Tibial artery (tissue), 4 donors: Measurements from ENCODE around the gene LRRC56.

Experiments used
- DNase-seq, 2 donors: peaks; one replicate each; pipeline ENCODE4 v3.0.0-alpha.2; 2019
- H3K27ac ChIP-seq, 2 donors: fragments of 200-600 bp; sonication (generic) in 1 of 2; 1 replicate in 1 of 2; 2 replicates in 1 of 2; pipeline ENCODE4 v1.5.1; 2018 to 2019; ENCODE audit warnings: mild to moderate bottlenecking in 1 of 2
- H3K27me3 ChIP-seq, 2 donors: fragments of 200-600 bp; sonication (generic) in 1 of 2; one replicate each; pipeline versions ENCODE4 v1.5.1 to v1.6.0; 2016 to 2019
- H3K36me3 ChIP-seq, 3 donors: fragments of 200-600 bp; sonication (generic) in 2 of 3; one replicate each; pipeline ENCODE4 v1.5.1; 2016 to 2019; ENCODE audit warnings: mild to moderate bottlenecking in 2 of 3
- H3K4me1 ChIP-seq, 4 donors: fragments of 200-600 bp; sonication (generic) in 2 of 4; 1 replicate in 3 of 4; 2 replicates in 1 of 4; pipeline ENCODE4 v1.5.1; 2016 to 2019
- H3K4me3 ChIP-seq, 2 donors: fragments of 200-600 bp; sonication (generic) in 1 of 2; 1 replicate in 1 of 2; 2 replicates in 1 of 2; pipeline ENCODE4 v1.5.1; 2018 to 2019; ENCODE audit warnings: mild to moderate bottlenecking in 2 of 2
- H3K9me3 ChIP-seq, 3 donors: fragments of 200-600 bp; sonication (generic) in 1 of 3; one replicate each; pipeline ENCODE4 v1.5.1; 2016 to 2019
- intact Hi-C: fragments of 100-400 bp; cut with DNase I; formaldehyde crosslinking; loops from one replicate; pipeline ENCODE4 v1.15.0; 2023; ENCODE audit warnings: low total_unique reads
- TF ChIP-seq, protein P1 (sequence below), 2 experiments: fragments of 200-600 bp in 1 of 2; fragments of 450-650 bp in 1 of 2; IDR thresholded peaks; one replicate each; pipeline ENCODE4 v1.5.1; 2017 to 2019; ENCODE audit warnings: antibody characterized with exemption in 2 of 2, mild to moderate bottlenecking in 1 of 2, moderate library complexity in 1 of 2

Gene LRRC56

DNA sequence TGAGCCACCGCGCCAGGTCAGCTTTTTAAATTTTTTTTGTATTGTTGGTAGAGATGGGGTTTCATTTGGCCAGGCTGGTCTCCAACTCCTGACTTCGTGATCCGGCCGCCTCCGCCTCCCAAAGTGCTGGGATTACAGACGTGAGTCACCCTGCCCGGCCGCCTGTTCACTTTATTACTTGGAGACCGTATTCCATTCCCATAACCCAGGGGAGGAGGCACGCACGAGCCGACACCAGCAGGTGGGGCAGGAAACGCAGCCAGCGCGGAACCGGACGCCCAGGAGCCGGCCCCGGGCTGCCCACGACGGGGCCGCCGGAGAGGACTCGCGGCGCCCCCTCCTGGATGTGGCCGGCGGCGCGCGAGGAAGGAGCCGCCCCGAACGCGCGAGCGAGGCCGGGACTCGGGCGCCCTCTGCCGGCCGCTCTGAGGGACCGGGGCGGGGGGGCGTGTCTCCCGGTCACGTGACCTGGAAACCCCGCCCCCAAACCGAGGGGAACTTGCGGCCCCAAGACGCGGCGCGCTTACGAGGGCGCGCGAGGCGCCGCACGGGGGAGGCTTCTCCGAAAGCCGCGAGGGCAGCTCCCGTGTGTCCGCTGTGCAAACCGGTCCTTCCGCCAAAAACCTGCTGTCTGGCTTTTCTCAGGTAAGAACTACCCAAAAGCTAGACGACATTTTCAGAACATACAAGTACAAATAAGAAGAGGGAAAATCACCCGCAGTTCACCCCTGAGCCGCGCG, 18.7 kb upstream of the LRRC56 start:
- peak overlapping the region; percentile 74 to 85 for H3K27ac ChIP-seq
- peaks cover 5 to 16% (median 6%) of the 10 kb centered on the region in 3 donors for H3K36me3 ChIP-seq
- H3K27me3 ChIP-seq: no peaks in the 10 kb centered on the region
- TF ChIP-seq, protein P1, sequence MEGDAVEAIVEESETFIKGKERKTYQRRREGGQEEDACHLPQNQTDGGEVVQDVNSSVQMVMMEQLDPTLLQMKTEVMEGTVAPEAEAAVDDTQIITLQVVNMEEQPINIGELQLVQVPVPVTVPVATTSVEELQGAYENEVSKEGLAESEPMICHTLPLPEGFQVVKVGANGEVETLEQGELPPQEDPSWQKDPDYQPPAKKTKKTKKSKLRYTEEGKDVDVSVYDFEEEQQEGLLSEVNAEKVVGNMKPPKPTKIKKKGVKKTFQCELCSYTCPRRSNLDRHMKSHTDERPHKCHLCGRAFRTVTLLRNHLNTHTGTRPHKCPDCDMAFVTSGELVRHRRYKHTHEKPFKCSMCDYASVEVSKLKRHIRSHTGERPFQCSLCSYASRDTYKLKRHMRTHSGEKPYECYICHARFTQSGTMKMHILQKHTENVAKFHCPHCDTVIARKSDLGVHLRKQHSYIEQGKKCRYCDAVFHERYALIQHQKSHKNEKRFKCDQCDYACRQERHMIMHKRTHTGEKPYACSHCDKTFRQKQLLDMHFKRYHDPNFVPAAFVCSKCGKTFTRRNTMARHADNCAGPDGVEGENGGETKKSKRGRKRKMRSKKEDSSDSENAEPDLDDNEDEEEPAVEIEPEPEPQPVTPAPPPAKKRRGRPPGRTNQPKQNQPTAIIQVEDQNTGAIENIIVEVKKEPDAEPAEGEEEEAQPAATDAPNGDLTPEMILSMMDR (IDR thresholded peaks at IDR 0.05): peak; percentile 99 to 100
- H3K9me3 ChIP-seq: peaks cover 0 to 9% (median 0%) of the 10 kb centered on the region in 3 donors
- H3K4me3 ChIP-seq: peak overlapping the region; percentile 18 to 44
- DNase-seq: peak; percentile 93 to 97
- peaks cover 0 to 9% (median 3%) of the 10 kb centered on the region in 4 donors for H3K4me1 ChIP-seq
- intact Hi-C loops: no loop called here

DNA sequence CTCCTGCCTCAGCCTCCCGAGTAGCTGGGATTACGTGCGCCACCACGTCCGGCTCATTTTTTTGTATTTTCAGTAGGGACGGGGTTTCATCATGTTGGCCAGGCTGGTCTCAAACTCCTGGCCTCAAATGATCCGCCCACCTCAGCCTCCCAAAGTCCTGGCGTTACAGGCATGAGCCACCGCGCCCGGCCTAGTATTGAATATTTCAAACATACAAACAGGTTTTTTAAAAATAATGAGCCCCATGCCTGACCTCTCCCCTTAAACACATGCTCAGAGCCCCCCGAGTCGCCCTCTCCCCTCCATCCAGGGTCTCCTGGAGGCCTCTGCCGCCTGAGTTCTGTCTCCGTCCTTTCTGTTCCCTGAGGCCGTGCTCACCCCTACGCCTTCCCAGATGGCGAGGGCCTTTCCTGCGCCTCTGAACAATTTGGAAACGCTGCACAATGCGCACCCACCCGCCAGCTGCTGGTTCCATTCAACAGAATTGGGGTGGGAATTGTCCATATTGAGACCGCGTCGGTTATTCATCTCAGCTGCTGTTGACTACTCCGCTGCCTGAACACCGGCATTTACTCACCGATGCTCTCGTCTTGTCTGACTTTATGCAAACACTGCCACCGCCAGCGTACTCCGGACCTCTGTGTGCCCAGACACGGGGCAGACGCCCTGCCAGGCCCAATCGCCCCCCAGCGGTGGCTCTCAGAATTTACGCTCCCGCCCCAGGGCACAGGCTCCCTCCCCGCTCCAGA, 16.7 kb upstream of the LRRC56 start:
- H3K27me3 ChIP-seq: no peaks in the 10 kb centered on the region
- H3K27ac ChIP-seq: no peak overlapping the region
- H3K9me3 ChIP-seq: peaks cover 0 to 9% (median 0%) of the 10 kb centered on the region in 3 donors
- H3K4me3 ChIP-seq: no peak overlapping the region
- peaks cover 0 to 9% (median 3%) of the 10 kb centered on the region in 4 donors for H3K4me1 ChIP-seq
- TF ChIP-seq, protein P1 (IDR thresholded peaks at IDR 0.05): no peak
- H3K36me3 ChIP-seq: peaks cover 0 to 5% (median 0%) of the 10 kb centered on the region in 3 donors
- intact Hi-C loops: no loop called here
- DNase-seq: no peak

DNA sequence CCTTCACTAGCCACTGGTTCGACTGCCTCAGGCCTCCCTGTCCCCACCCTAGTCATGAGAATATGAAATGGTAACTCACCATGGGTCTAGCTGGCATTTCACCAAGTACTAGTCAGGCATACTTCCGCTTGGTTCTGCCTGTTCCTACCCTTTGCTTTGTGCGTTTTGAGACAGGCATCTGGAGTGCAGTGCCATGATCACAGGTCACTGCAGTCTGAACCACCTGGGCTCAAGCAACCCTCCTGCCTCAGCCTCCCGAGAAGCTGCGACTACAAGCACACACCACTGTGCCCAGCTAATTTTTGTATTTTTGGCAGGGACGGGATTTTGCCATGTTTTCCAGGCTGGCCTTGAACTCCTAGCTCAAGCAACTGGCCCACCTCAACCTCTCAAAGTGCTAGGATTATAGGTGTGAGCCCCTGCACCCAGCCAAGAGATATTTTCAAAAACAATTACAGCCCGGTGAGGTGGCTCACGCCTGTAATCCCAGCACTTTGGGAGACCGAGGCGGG, 16.1 kb upstream of the LRRC56 start:
- H3K4me3 ChIP-seq: no peak overlapping the region
- H3K36me3 ChIP-seq: peaks cover 0 to 2% (median 0%) of the 10 kb centered on the region in 3 donors
- TF ChIP-seq, protein P1 (IDR thresholded peaks at IDR 0.05): no peak
- no peak for DNase-seq
- H3K27ac ChIP-seq: no peak overlapping the region
- H3K4me1 ChIP-seq: peaks cover 0 to 14% (median 3%) of the 10 kb centered on the region in 4 donors
- H3K9me3 ChIP-seq: peaks cover 0 to 6% (median 0%) of the 10 kb centered on the region in 3 donors
- intact Hi-C loops: no loop called here
- H3K27me3 ChIP-seq: no peaks in the 10 kb centered on the region

DNA sequence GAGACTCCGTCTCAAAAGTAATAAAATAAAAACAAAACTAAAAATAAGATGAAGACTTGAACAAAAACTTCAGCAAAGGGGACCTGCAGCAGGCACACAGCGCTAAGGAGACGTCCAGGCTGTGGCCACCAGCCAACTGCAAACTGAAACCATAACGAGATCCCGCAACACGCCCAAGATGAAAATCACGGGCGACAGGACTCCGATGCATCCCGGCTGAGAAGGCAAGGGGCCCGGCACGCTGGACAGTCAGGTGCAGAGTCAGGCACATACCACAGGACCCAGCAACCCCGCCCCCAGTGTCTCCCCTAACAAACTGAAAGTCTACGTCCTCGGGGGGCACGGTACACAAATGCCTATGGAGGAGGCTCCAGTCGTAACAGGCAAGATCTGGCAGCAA, 11.1 kb upstream of the LRRC56 start:
- intact Hi-C loops: no loop called here
- no peaks in the 10 kb centered on the region for H3K9me3 ChIP-seq
- H3K36me3 ChIP-seq: peaks cover 0 to 21% (median under 1%) of the 10 kb centered on the region in 3 donors
- H3K4me1 ChIP-seq: peaks cover 0 to 7% (median 0%) of the 10 kb centered on the region in 4 donors
- no peak overlapping the region for H3K4me3 ChIP-seq
- no peak overlapping the region for H3K27ac ChIP-seq
- DNase-seq: no peak
- TF ChIP-seq, protein P1 (IDR thresholded peaks at IDR 0.05): no peak
- H3K27me3 ChIP-seq: no peaks in the 10 kb centered on the region

DNA sequence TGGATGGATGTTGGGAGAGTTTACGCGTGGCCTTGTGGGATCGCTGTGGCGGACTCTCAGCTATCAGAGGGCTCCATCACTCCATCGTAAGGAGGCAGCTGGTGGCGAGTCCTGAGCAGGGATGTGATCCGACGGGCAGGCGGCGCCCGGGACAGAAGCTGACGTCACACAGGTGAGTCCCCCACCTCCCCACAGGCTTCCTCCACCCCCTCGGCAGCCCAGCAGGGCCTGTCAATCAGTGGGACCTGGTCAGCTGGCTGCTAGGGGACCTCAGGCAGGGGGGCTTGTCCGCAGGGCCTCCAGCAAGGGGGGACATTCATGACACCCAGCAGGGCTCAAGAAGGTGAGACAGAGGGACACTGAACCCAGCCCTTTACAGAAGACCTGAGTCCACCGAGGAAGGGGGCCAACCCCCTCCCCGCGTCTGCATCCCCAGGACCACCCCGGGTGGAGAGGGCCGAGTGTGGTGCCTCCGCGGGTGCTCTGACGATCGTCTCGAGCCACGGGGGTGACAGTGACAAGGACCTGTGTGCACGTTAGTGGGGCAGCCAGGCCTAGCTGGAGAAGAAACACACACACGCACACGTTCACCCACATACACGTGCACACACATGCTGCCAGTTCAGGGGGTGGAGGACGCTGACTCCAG, 9.0 kb upstream of the LRRC56 start:
- H3K4me3 ChIP-seq: no peak overlapping the region
- peaks cover 18 to 42% (median 20%) of the 10 kb centered on the region in 3 donors for H3K36me3 ChIP-seq
- H3K4me1 ChIP-seq: peaks cover 0 to 12% (median 4%) of the 10 kb centered on the region in 4 donors
- no peaks in the 10 kb centered on the region for H3K9me3 ChIP-seq
- intact Hi-C loops: no loop called here
- no peak overlapping the region for H3K27ac ChIP-seq
- TF ChIP-seq, protein P1 (IDR thresholded peaks at IDR 0.05): no peak
- no peaks in the 10 kb centered on the region for H3K27me3 ChIP-seq
- DNase-seq: no peak
